ENCODE results near the gene ATP2A3.

DNA sequence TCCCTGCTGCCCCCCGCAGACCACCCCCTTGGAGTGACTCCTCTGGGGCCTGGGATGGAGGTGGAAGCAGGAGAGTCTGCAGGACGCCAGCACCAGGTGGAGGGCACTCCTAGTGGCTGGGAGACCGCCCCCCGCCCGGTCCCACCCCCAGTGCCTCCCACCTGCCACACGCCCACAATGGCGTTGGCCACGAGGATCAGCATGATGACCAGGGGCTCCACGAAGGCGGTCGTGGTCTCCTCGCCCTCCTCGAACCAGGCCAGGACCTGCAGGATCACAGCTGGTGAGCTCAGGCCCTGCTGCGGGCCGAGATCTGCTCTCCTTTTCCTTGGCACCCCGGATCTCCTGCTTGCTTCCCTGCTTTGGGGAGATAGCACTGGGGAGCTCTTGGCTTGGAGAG lies 12.8 kb downstream of the ATP2A3 start:
- TF ChIP-seq, protein P1, sequence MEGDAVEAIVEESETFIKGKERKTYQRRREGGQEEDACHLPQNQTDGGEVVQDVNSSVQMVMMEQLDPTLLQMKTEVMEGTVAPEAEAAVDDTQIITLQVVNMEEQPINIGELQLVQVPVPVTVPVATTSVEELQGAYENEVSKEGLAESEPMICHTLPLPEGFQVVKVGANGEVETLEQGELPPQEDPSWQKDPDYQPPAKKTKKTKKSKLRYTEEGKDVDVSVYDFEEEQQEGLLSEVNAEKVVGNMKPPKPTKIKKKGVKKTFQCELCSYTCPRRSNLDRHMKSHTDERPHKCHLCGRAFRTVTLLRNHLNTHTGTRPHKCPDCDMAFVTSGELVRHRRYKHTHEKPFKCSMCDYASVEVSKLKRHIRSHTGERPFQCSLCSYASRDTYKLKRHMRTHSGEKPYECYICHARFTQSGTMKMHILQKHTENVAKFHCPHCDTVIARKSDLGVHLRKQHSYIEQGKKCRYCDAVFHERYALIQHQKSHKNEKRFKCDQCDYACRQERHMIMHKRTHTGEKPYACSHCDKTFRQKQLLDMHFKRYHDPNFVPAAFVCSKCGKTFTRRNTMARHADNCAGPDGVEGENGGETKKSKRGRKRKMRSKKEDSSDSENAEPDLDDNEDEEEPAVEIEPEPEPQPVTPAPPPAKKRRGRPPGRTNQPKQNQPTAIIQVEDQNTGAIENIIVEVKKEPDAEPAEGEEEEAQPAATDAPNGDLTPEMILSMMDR (conservative IDR thresholded peaks at IDR 0.05 in 1 of 2, IDR thresholded peaks at IDR 0.05 in 1 of 2; ENCODE audit: low read depth in 1 of 2, low read length in 2 of 2), result no peak
- TF ChIP-seq EZH2 (IDR thresholded peaks at IDR 0.05; ENCODE audit: low read length, missing control alignments), result no peak

Measured in fibroblast of lung (primary cell).